ENCODE measurements around the gene FRMD8. TPM values are rescaled to one million over a fixed set of nuclear protein-coding genes. Genes with fewer than 3 reads are reported as not detected.
A peak's percentile ranks its signal among the peaks of the same experiment; 100 is the strongest.

Gene FRMD8
- total and polyA plus RNA-seq, 4 donors = 2.8 to 22.8 (median 15.0) TPM

GRCh38 chr11:65444314-65445051, 58.0 kb downstream of the FRMD8 start:
- Histone ChIP-seq H3K4me3 (ENCODE audit: low read depth in 1 of 3, low read length in 3 of 3) (no peak overlapping the region), H3K9me3 (ENCODE audit: control insufficient read depth in 4 of 4, low read length in 3 of 4) (no peaks in the 10 kb centered on the region), H3K4me1 (ENCODE audit: control insufficient read depth in 4 of 4, insufficient read depth in 4 of 4, low read length in 3 of 4) (peaks cover 0 to 3% (median 1%) of the 10 kb centered on the region in 4 donors), H3K9ac (ENCODE audit: low read depth in 1 of 2, low read length in 2 of 2) (no peak overlapping the region), H3K27ac (ENCODE audit: low read depth in 1 of 2, low read length in 2 of 2) (peak overlapping the region; percentile 53 to 72), H3K27me3 (ENCODE audit: control insufficient read depth in 4 of 4, insufficient read depth in 4 of 4, low read length in 3 of 4) (no peaks in the 10 kb centered on the region), H3K36me3 (ENCODE audit: control insufficient read depth in 4 of 4, insufficient read depth in 3 of 4, low read depth in 1 of 4, low read length in 3 of 4) (peaks cover 0 to 5% (median 3%) of the 10 kb centered on the region in 4 donors)
- WGBS = 67% methylated on average over 14 of the region's 14 CpGs
- DNase-seq (ENCODE audit: low spot score) = no peak
- peak in 1 of 2 donors; percentile 24 for TF ChIP-seq HNF4A (conservative IDR thresholded peaks at IDR 0.05)
- TF ChIP-seq, protein P1, sequence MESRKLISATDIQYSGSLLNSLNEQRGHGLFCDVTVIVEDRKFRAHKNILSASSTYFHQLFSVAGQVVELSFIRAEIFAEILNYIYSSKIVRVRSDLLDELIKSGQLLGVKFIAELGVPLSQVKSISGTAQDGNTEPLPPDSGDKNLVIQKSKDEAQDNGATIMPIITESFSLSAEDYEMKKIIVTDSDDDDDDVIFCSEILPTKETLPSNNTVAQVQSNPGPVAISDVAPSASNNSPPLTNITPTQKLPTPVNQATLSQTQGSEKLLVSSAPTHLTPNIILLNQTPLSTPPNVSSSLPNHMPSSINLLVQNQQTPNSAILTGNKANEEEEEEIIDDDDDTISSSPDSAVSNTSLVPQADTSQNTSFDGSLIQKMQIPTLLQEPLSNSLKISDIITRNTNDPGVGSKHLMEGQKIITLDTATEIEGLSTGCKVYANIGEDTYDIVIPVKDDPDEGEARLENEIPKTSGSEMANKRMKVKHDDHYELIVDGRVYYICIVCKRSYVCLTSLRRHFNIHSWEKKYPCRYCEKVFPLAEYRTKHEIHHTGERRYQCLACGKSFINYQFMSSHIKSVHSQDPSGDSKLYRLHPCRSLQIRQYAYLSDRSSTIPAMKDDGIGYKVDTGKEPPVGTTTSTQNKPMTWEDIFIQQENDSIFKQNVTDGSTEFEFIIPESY (IDR thresholded peaks at IDR 0.05) = peak; percentile 2
- no peak for TF ChIP-seq FOXA2 (IDR thresholded peaks at IDR 0.05)
- no peak for TF ChIP-seq NR2F2 (IDR thresholded peaks at IDR 0.05)
- peak; percentile 9 for TF ChIP-seq REST (IDR thresholded peaks at IDR 0.05)

- Histone ChIP-seq H3K9me3 (ENCODE audit: control insufficient read depth in 4 of 4, low read length in 3 of 4) (no peaks in the 10 kb centered on the region), H3K4me3 (ENCODE audit: low read depth in 1 of 3, low read length in 3 of 3) (no peak overlapping the region), H3K27ac (ENCODE audit: low read depth in 1 of 2, low read length in 2 of 2) (peak overlapping the region; percentile 53 to 72), H3K9ac (ENCODE audit: low read depth in 1 of 2, low read length in 2 of 2) (no peak overlapping the region), H3K36me3 (ENCODE audit: control insufficient read depth in 4 of 4, insufficient read depth in 3 of 4, low read depth in 1 of 4, low read length in 3 of 4) (peaks cover 0 to 5% (median 3%) of the 10 kb centered on the region in 4 donors), H3K27me3 (ENCODE audit: control insufficient read depth in 4 of 4, insufficient read depth in 4 of 4, low read length in 3 of 4) (no peaks in the 10 kb centered on the region), H3K4me1 (ENCODE audit: control insufficient read depth in 4 of 4, insufficient read depth in 4 of 4, low read length in 3 of 4) (peaks cover 0 to 3% (median 0%) of the 10 kb centered on the region in 4 donors)
- DNase-seq (ENCODE audit: low spot score) = no peak
- TF ChIP-seq EGR1 (IDR thresholded peaks at IDR 0.05; ENCODE audit: low read depth in 2 of 2) = peak in 1 of 2 donors; percentile 41
- no peak for TF ChIP-seq HNF4G (IDR thresholded peaks at IDR 0.05)
- no peak for TF ChIP-seq GABPA (IDR thresholded peaks at IDR 0.05 in 1 of 2, conservative IDR thresholded peaks at IDR 0.05 in 1 of 2)
- no peak for TF ChIP-seq HNF4A (conservative IDR thresholded peaks at IDR 0.05)
- TF ChIP-seq, protein P2, sequence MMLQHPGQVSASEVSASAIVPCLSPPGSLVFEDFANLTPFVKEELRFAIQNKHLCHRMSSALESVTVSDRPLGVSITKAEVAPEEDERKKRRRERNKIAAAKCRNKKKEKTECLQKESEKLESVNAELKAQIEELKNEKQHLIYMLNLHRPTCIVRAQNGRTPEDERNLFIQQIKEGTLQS (IDR thresholded peaks at IDR 0.05) = no peak
- TF ChIP-seq FOXA2 (IDR thresholded peaks at IDR 0.05) = no peak
- TF ChIP-seq, protein P1 (IDR thresholded peaks at IDR 0.05) = peak; percentile 8
- WGBS = 54% methylated on average over 15 of the region's 15 CpGs
These were observed 58.7 kb downstream of the FRMD8 start for GRCh38 chr11:65445101-65445603.
